Small intestine (tissue), 7 donors: ENCODE results near the gene NPAS1. TPM values are rescaled to one million over a fixed set of nuclear protein-coding genes. Genes with fewer than 3 reads are reported as not detected.

Source experiments
- DNase-seq, 2 donors: peaks; one replicate each; pipeline versions ENCODE4 v3.0.0 to v3.0.0-alpha.2; 2013
- FAIRE-seq: peaks from 2 replicates; lab custom pipeline; 2012; peaks lifted over from hg19 to GRCh38; lab: Jason Lieb, UNC
- H3K27ac ChIP-seq, 3 donors: one replicate each; pipeline ENCODE4 v1.5.1; 2013; ENCODE audit warnings: low read length in 2 of 3, mild to moderate bottlenecking in 2 of 3, control low read depth in 1 of 3, inconsistent platforms in 1 of 3, low read depth in 1 of 3, moderate library complexity in 1 of 3
- H3K27me3 ChIP-seq, 3 donors: one replicate each; pipeline ENCODE4 v1.6.1; 2013; ENCODE audit warnings: low read length in 3 of 3, inconsistent platforms in 1 of 3; ENCODE audit not compliant: control insufficient read depth in 3 of 3, insufficient read depth in 3 of 3
- H3K36me3 ChIP-seq, 3 donors: one replicate each; pipeline ENCODE4 v1.6.1; 2013; ENCODE audit warnings: low read length in 3 of 3, inconsistent platforms in 1 of 3, low read depth in 1 of 3, mild to moderate bottlenecking in 1 of 3, moderate library complexity in 1 of 3; ENCODE audit not compliant: control insufficient read depth in 3 of 3, insufficient read depth in 2 of 3
- H3K4me1 ChIP-seq, 3 donors: one replicate each; pipeline ENCODE4 v1.6.1; 2013; ENCODE audit warnings: low read length in 2 of 3, inconsistent platforms in 1 of 3, low read depth in 1 of 3, mild to moderate bottlenecking in 1 of 3, moderate library complexity in 1 of 3; ENCODE audit not compliant: control insufficient read depth in 3 of 3, insufficient read depth in 2 of 3
- H3K4me3 ChIP-seq, 3 donors: one replicate each; pipeline ENCODE4 v1.5.1; 2013; ENCODE audit warnings: low read length in 3 of 3, control low read depth in 1 of 3, inconsistent platforms in 1 of 3, low read depth in 1 of 3, mild to moderate bottlenecking in 1 of 3, moderate library complexity in 1 of 3
- H3K9me3 ChIP-seq, 2 donors: one replicate each; pipeline ENCODE4 v1.6.1; 2013; ENCODE audit warnings: low read depth in 1 of 2, low read length in 1 of 2; ENCODE audit not compliant: control insufficient read depth in 2 of 2, insufficient read depth in 1 of 2
- WGBS, 3 donors: extraction: QIAGEN DNeasy Blood & Tissue Kit; methylation state at CpG; one replicate each; pipeline ENCODE4 v1.1.7; 2013; 5-methylcytosine and 5-hydroxymethylcytosine counted together
- polyA plus RNA-seq, 4 donors: library from polyadenylated mRNA; stranded (reverse) in 3 of 4; unstranded in 1 of 4; fragments of 200-250 nt in 3 of 4; fragments of 120-200 nt in 1 of 4; gene quantifications; one replicate each; pipeline versions ENCODE4 v1.2.1 to v1.2.3, GENCODE V29; 2013
- donor health status: healthy with polysubstance abuse.
- donor health status: control.
- donor health status: control.
- donor health status: Bipolar disorder and iron deficiency.
- donor health status: healthy.

Gene NPAS1
- polyA plus RNA-seq, 4 donors, result 0.24 to 0.44 TPM; not detected in 2

- no peak for FAIRE-seq
- Histone ChIP-seq H3K9me3 (no peaks in the 10 kb centered on the region), H3K4me1 (peaks cover 0 to 33% (median 10%) of the 10 kb centered on the region in 3 donors), H3K27me3 (no peaks in the 10 kb centered on the region), H3K36me3 (peaks cover 0 to 59% (median 0%) of the 10 kb centered on the region in 3 donors), H3K4me3 (no peak overlapping the region), H3K27ac (peak overlapping the region in 2 of 3 donors; percentile 24 to 37)
- no peak for DNase-seq
- WGBS, 3 donors, result 57 to 66% (median 59%) methylated on average over 8 of the region's 8 CpGs
These were observed 42.8 kb upstream of the NPAS1 start for GRCh38 chr19:46976845-46977320.

GRCh38 chr19:46977548-46977947 lies 42.1 kb upstream of the NPAS1 start:
- DNase-seq (no peak), FAIRE-seq (no peak)
- Histone ChIP-seq H3K9me3 (no peaks in the 10 kb centered on the region), H3K36me3 (peaks cover 0 to 57% (median 0%) of the 10 kb centered on the region in 3 donors), H3K4me3 (no peak overlapping the region), H3K27me3 (no peaks in the 10 kb centered on the region), H3K27ac (peak overlapping the region in 1 of 3 donors; percentile 22), H3K4me1 (peaks cover 0 to 33% (median 10%) of the 10 kb centered on the region in 3 donors)
- WGBS, 3 donors, result 71 to 85% (median 84%) methylated on average over 7 of the region's 7 CpGs

GRCh38 chr19:46978171-46978869 lies 41.3 kb upstream of the NPAS1 start:
- WGBS, 3 donors, result 76 to 92% (median 80%) methylated on average over 5 of the region's 5 CpGs
- Histone ChIP-seq H3K4me1 (peaks cover 0 to 33% (median 10%) of the 10 kb centered on the region in 3 donors), H3K36me3 (peaks cover 0 to 58% (median 0%) of the 10 kb centered on the region in 3 donors), H3K4me3 (no peak overlapping the region), H3K27ac (peak overlapping the region in 1 of 3 donors; percentile 5), H3K27me3 (no peaks in the 10 kb centered on the region), H3K9me3 (no peaks in the 10 kb centered on the region)
- FAIRE-seq, result no peak
- DNase-seq, result no peak

GRCh38 chr19:46979126-46980105 lies 40.2 kb upstream of the NPAS1 start:
- H3K27ac ChIP-seq, result no peak overlapping the region
- H3K9me3 ChIP-seq, result no peaks in the 10 kb centered on the region
- DNase-seq (no peak), FAIRE-seq (no peak)
- H3K4me1 ChIP-seq, result peaks cover 0 to 39% (median 10%) of the 10 kb centered on the region in 3 donors
- no peak overlapping the region for H3K4me3 ChIP-seq
- H3K36me3 ChIP-seq, result peaks cover 0 to 59% (median 0%) of the 10 kb centered on the region in 3 donors
- WGBS, 3 donors, result 92 to 93% (median 92%) methylated on average over 29 of the region's 29 CpGs
- H3K27me3 ChIP-seq, result no peaks in the 10 kb centered on the region

- 79 to 92% (median 89%) methylated on average over 3 of the region's 3 CpGs for WGBS, 3 donors
- DNase-seq (no peak), FAIRE-seq (no peak)
- H3K27me3 ChIP-seq, result no peaks in the 10 kb centered on the region
- H3K9me3 ChIP-seq, result no peaks in the 10 kb centered on the region
- H3K4me3 ChIP-seq, result no peak overlapping the region
- H3K4me1 ChIP-seq, result peaks cover 0 to 38% (median 9%) of the 10 kb centered on the region in 3 donors
- H3K27ac ChIP-seq, result no peak overlapping the region
- peaks cover 0 to 60% (median 0%) of the 10 kb centered on the region in 3 donors for H3K36me3 ChIP-seq
These were observed 38.9 kb upstream of the NPAS1 start for GRCh38 chr19:46980761-46981160.

GRCh38 chr19:46981286-46981945 lies 38.2 kb upstream of the NPAS1 start:
- Histone ChIP-seq H3K27me3 (no peaks in the 10 kb centered on the region), H3K4me1 (peaks cover 0 to 32% (median 8%) of the 10 kb centered on the region in 3 donors), H3K27ac (no peak overlapping the region), H3K36me3 (peaks cover 0 to 62% (median 0%) of the 10 kb centered on the region in 3 donors), H3K4me3 (no peak overlapping the region), H3K9me3 (no peaks in the 10 kb centered on the region)
- DNase-seq (no peak), FAIRE-seq (no peak)
- WGBS, 3 donors, result 71 to 88% (median 83%) methylated on average over 8 of the region's 8 CpGs

GRCh38 chr19:46983097-46983496 lies 36.5 kb upstream of the NPAS1 start:
- H3K9me3 ChIP-seq, result no peaks in the 10 kb centered on the region
- H3K36me3 ChIP-seq, result peaks cover 0 to 50% (median 0%) of the 10 kb centered on the region in 3 donors
- H3K27me3 ChIP-seq, result no peaks in the 10 kb centered on the region
- no peak overlapping the region for H3K4me3 ChIP-seq
- DNase-seq (no peak), FAIRE-seq (no peak)
- H3K27ac ChIP-seq, result no peak overlapping the region
- H3K4me1 ChIP-seq, result peaks cover 0 to 15% (median 2%) of the 10 kb centered on the region in 3 donors
- 90 to 97% (median 90%) methylated on average over 6 of the region's 6 CpGs for WGBS, 3 donors
